Skeletal muscle satellite cell (primary cell): ENCODE results near the gene AUTS2.

Source experiments
- H3K27me3 ChIP-seq: 2 replicates; pipeline ENCODE4 v1.7.0; 2013; ENCODE audit warnings: low read length; ENCODE audit not compliant: control insufficient read depth, insufficient read depth
- H3K36me3 ChIP-seq: 2 replicates; pipeline ENCODE4 v1.7.0; 2013; ENCODE audit warnings: mild to moderate bottlenecking, control low read depth, low read length; ENCODE audit not compliant: insufficient read depth
- H3K4me1 ChIP-seq: 2 replicates; pipeline ENCODE4 v1.7.0; 2013; ENCODE audit warnings: low read length; ENCODE audit not compliant: control insufficient read depth, insufficient read depth
- H3K4me2 ChIP-seq: 2 replicates; pipeline ENCODE4 v1.7.0; 2013; ENCODE audit warnings: mild to moderate bottlenecking, low read length
- H3K4me3 ChIP-seq: 2 replicates; pipeline ENCODE4 v1.7.0; 2013; ENCODE audit warnings: low read length
- H3K9ac ChIP-seq: 2 replicates; pipeline ENCODE4 v1.7.0; 2013; ENCODE audit warnings: mild to moderate bottlenecking, low read depth, low read length, moderate library complexity
- H3K9me3 ChIP-seq: replicated peaks from 2 replicates; pipeline ENCODE4 v1.7.0; 2013; ENCODE audit warnings: mild to moderate bottlenecking, control low read depth, low read length

Gene AUTS2

DNA sequence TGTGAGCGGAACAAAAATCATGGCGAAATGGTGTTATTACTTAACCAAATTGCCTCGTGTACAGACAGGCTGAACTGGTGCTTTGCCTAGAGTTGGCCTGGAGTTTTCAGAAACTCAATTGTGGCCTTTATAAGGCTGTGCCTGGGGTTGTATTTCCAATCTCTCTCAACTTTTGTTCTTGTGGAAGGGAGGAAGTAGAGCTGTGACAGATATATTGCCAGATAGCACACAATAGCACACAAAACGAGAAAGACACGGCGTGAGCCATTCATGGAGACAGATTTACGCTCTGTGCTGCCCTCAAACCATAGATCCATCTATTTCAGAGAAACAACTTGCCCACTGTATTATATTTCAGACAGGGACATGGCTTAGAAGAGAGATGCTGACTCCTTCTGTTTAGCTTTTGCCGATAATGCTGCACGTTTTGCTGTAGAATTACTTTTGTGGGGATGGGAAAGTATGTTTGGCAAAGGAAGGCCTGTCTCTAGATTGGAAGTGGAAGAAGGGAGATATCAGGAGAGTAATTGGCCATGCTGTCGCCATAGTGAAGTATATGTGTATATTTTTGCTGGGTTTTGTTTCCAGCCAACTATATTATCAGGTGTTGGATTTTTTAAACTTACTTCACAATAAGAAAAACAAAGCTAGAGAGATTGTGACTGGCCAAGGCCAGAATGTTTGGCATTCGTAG, 80.4 kb downstream of the AUTS2 start:
- Histone ChIP-seq H3K4me3 (no peak overlapping the region), H3K4me1 (no peaks in the 10 kb centered on the region), H3K9ac (no peak overlapping the region), H3K36me3 (no peaks in the 10 kb centered on the region), H3K27me3 (no peaks in the 10 kb centered on the region), H3K9me3 (no peaks in the 10 kb centered on the region), H3K4me2 (no peak overlapping the region)

GRCh38 chr7:69681181-69681580, 82.9 kb downstream of the AUTS2 start:
- Histone ChIP-seq H3K9me3 (no peaks in the 10 kb centered on the region), H3K4me1 (no peaks in the 10 kb centered on the region), H3K4me2 (no peak overlapping the region), H3K4me3 (no peak overlapping the region), H3K9ac (no peak overlapping the region), H3K36me3 (no peaks in the 10 kb centered on the region), H3K27me3 (no peaks in the 10 kb centered on the region)

DNA sequence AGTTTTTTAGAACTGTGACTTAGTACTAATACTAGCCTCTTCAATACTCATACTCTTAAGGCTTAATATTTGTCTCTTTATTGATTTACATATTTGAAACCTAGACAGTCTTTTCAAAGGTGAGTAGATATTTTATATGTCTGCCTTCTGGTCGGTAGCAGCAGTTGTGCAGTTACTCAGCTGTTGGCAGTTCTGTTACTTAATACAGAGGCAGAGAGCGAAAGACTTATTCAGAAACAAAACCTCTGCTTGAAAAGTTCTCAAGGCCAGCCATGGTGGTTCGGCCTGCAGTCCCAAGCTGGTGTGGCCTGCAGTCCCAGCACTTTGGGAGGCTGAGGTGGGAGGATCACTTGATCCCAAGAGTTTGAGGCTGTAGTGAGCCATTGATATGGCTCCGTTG, 84.2 kb downstream of the AUTS2 start:
- H3K9ac ChIP-seq, result no peak overlapping the region
- no peaks in the 10 kb centered on the region for H3K36me3 ChIP-seq
- no peaks in the 10 kb centered on the region for H3K9me3 ChIP-seq
- no peak overlapping the region for H3K4me2 ChIP-seq
- no peaks in the 10 kb centered on the region for H3K27me3 ChIP-seq
- H3K4me1 ChIP-seq, result no peaks in the 10 kb centered on the region
- H3K4me3 ChIP-seq, result no peak overlapping the region

- Histone ChIP-seq H3K9me3 (no peaks in the 10 kb centered on the region), H3K4me3 (no peak overlapping the region), H3K9ac (no peak overlapping the region), H3K4me2 (no peak overlapping the region), H3K4me1 (no peaks in the 10 kb centered on the region), H3K27me3 (no peaks in the 10 kb centered on the region), H3K36me3 (no peaks in the 10 kb centered on the region)
These were observed 84.7 kb downstream of the AUTS2 start for GRCh38 chr7:69683002-69683401.

DNA sequence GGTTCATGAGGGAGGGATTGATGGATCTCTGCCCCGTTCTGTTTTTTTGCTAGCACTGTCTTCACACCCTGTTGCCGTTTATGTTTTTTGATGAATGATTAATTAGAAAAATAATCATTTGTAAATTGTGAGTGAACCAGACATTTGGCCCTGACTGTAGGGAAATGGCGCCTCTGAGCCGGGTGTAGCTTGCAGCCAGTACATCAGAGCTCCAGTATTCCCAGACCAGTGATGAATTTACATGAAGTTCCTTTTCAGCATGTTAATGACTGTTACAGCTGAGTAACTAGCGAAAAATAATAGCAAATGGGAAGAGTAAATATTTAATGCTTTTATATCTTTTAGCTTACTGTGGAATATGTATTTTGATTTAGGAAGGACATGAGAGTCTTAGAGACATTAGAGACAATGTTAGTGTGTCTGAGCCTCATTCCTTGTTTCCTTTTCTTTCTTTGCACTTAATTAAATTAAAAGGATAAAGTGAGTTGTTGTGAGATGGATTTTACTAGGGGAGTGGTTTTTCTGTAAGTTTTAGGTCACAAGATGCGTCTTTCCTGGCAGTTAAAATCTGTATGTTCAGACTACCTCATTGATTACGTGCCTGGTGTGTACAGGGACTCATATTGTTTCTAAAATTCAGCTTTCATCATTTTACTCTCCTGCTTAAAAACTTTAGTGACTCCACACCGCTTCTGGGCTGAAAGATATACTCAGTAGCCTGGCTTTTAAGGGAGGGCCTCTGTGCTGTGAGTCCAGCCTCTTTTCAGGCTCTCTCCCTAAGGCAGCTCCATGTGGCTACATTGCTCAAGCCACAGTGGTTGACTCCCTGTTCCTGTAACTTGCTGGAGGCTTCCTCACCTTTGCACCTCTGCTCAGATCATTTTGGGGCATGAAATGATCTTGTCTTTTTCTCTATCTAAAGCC, 86.4 kb downstream of the AUTS2 start:
- H3K4me3 ChIP-seq, result no peak overlapping the region
- H3K36me3 ChIP-seq, result no peaks in the 10 kb centered on the region
- no peaks in the 10 kb centered on the region for H3K27me3 ChIP-seq
- no peaks in the 10 kb centered on the region for H3K9me3 ChIP-seq
- no peaks in the 10 kb centered on the region for H3K4me1 ChIP-seq
- H3K4me2 ChIP-seq, result no peak overlapping the region
- H3K9ac ChIP-seq, result no peak overlapping the region

DNA sequence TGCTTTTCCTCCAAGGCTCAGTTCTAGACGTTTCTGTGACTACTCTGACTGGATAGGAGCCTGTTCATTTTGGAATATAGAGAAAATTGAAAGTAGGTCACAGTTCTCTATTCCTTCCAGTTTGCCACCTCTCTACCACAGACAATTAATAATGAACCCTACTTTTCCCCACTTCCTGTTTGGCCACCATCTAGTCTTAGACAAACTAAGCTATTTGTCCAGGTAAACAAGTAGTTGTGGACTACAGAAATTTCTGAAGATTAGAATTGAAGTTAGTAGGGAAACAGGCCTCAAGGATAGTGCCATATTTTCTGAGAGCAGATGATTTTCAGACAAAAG, 87.0 kb downstream of the AUTS2 start:
- no peak overlapping the region for H3K4me2 ChIP-seq
- no peaks in the 10 kb centered on the region for H3K9me3 ChIP-seq
- no peak overlapping the region for H3K9ac ChIP-seq

GRCh38 chr7:69686366-69686765, 88.1 kb downstream of the AUTS2 start:
- Histone ChIP-seq H3K4me2 (no peak overlapping the region), H3K4me3 (no peak overlapping the region), H3K36me3 (no peaks in the 10 kb centered on the region), H3K9ac (no peak overlapping the region), H3K9me3 (no peaks in the 10 kb centered on the region), H3K27me3 (no peaks in the 10 kb centered on the region), H3K4me1 (no peaks in the 10 kb centered on the region)

More for the DNA sequence above, 87.0 kb downstream of the AUTS2 start:
- H3K4me3 ChIP-seq, result no peak overlapping the region
- no peaks in the 10 kb centered on the region for H3K4me1 ChIP-seq
- no peaks in the 10 kb centered on the region for H3K27me3 ChIP-seq
- H3K36me3 ChIP-seq, result no peaks in the 10 kb centered on the region

GRCh38 chr7:69687739-69688433, 89.6 kb downstream of the AUTS2 start:
- H3K36me3 ChIP-seq, result no peaks in the 10 kb centered on the region
- no peak overlapping the region for H3K4me3 ChIP-seq
- H3K27me3 ChIP-seq, result no peaks in the 10 kb centered on the region
- no peak overlapping the region for H3K9ac ChIP-seq
- H3K9me3 ChIP-seq, result no peaks in the 10 kb centered on the region
- H3K4me2 ChIP-seq, result no peak overlapping the region
- no peaks in the 10 kb centered on the region for H3K4me1 ChIP-seq

DNA sequence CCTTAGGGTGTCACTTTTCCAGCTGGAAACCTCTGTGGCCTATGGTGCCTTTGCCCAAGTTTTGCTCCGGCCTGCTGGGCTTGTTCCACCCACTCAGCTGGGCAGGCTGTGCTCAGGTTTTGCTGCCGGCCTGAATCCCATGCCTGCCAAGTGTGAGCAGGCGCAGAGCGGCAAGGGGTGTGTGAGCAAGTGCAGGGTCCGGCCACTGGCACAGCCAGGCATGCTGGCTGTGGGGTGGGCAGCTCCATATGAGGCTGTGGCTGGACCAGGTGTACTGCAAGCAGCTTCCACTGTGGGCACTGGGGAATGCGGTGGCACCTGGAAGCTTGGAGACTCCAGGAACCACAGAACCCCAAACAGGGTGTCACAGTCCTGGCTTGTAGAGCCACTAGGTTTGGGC, 92.1 kb downstream of the AUTS2 start:
- Histone ChIP-seq H3K9ac (no peak overlapping the region), H3K36me3 (no peaks in the 10 kb centered on the region), H3K27me3 (no peaks in the 10 kb centered on the region)

DNA sequence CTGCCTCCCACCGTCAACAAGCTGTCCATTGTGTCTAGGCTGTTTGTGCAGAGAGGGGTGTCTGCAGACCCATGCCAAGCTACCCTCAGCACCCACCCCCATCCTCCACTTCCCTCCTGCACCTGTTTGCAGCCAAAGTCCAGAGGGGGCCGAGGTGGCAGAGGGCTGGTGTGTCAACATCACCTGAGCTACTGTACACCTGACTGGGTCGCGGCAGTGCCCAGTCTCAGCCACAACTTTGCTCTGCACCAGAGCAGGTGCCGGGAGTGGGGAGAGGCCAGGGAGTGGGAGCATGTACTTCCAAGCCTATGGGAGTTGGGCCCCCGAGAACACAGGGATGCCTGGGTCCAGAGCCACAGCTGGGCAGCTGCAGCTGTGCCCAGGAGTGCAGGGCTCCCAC, 93.1 kb downstream of the AUTS2 start:
- Histone ChIP-seq H3K9ac (no peak overlapping the region), H3K4me1 (no peaks in the 10 kb centered on the region), H3K36me3 (no peaks in the 10 kb centered on the region), H3K27me3 (no peaks in the 10 kb centered on the region), H3K4me2 (no peak overlapping the region), H3K9me3 (no peaks in the 10 kb centered on the region), H3K4me3 (no peak overlapping the region)

More for the DNA sequence above, 92.1 kb downstream of the AUTS2 start:
- Histone ChIP-seq H3K9me3 (no peaks in the 10 kb centered on the region), H3K4me1 (no peaks in the 10 kb centered on the region), H3K4me2 (no peak overlapping the region), H3K4me3 (no peak overlapping the region)

- Histone ChIP-seq H3K36me3 (no peaks in the 10 kb centered on the region), H3K27me3 (no peaks in the 10 kb centered on the region), H3K9me3 (no peaks in the 10 kb centered on the region), H3K9ac (no peak overlapping the region), H3K4me3 (no peak overlapping the region), H3K4me2 (no peak overlapping the region), H3K4me1 (no peaks in the 10 kb centered on the region)
These were observed 93.5 kb downstream of the AUTS2 start for GRCh38 chr7:69691734-69692133.
